Neural crest cell (in vitro differentiated cells): ENCODE measurements around the gene MEGF6. TPM values are rescaled to one million over a fixed set of nuclear protein-coding genes. Genes with fewer than 3 reads are reported as not detected.

Source experiments
- DNase-seq: peaks from one replicate; pipeline ENCODE4 v3.0.0; 2021; ENCODE audit warnings: low read depth, mixed read lengths, low spot score
- H3K27ac Mint-ChIP-seq: one replicate; pipeline ENCODE4 v1.8.0; 2021; ENCODE audit warnings: mild to moderate bottlenecking, mixed read lengths; ENCODE audit not compliant: unreplicated experiment
- H3K27me3 Mint-ChIP-seq: 2 replicates; pipeline ENCODE4 v1.8.0; 2021; ENCODE audit warnings: low read depth, mild to moderate bottlenecking, mixed read lengths
- H3K36me3 Mint-ChIP-seq: 2 replicates; pipeline ENCODE4 v1.8.0; 2021; ENCODE audit warnings: low read depth, mild to moderate bottlenecking, mixed read lengths
- H3K4me1 Mint-ChIP-seq: 2 replicates; pipeline ENCODE4 v1.8.0; 2021; ENCODE audit warnings: mixed read lengths
- H3K4me3 Mint-ChIP-seq: one replicate; pipeline ENCODE4 v1.8.0; 2021; ENCODE audit warnings: mild to moderate bottlenecking, mixed read lengths
- H3K9me3 Mint-ChIP-seq: 2 replicates; pipeline ENCODE4 v1.8.0; 2021; ENCODE audit warnings: mixed read lengths
- CTCF ChIP-seq: fragments of 200-600 bp; sonication (generic); conservative IDR thresholded peaks from 2 replicates; pipeline ENCODE4 v1.5.0; 2021; ENCODE audit warnings: antibody characterized with exemption, mild to moderate bottlenecking
- total RNA-seq: library from RNA; stranded (reverse); gene quantifications from 2 replicates; pipeline ENCODE4 v1.2.1, GENCODE V29; 2021

MEGF6 gene
- total RNA-seq, 1 donor from 2014 or later = 36.7 TPM

- TF ChIP-seq CTCF = no peak
- no peaks in the 10 kb centered on the region for H3K9me3 Mint-ChIP-seq
- peaks cover 7% of the 10 kb centered on the region for H3K4me1 Mint-ChIP-seq
- no peaks in the 10 kb centered on the region for H3K36me3 Mint-ChIP-seq
- no peak overlapping the region for H3K4me3 Mint-ChIP-seq
- no peak for DNase-seq
- H3K27me3 Mint-ChIP-seq = no peaks in the 10 kb centered on the region
- H3K27ac Mint-ChIP-seq = no peak overlapping the region
Measured at GRCh38 chr1:3477241-3477995, 133.9 kb downstream of the MEGF6 start.

GRCh38 chr1:3476666-3477065 is 134.6 kb downstream of the MEGF6 start:
- no peak for TF ChIP-seq CTCF
- H3K27ac Mint-ChIP-seq = no peak overlapping the region
- H3K9me3 Mint-ChIP-seq = no peaks in the 10 kb centered on the region
- peaks cover 12% of the 10 kb centered on the region for H3K4me1 Mint-ChIP-seq
- no peaks in the 10 kb centered on the region for H3K36me3 Mint-ChIP-seq
- no peaks in the 10 kb centered on the region for H3K27me3 Mint-ChIP-seq
- no peak for DNase-seq
- no peak overlapping the region for H3K4me3 Mint-ChIP-seq

- H3K9me3 Mint-ChIP-seq = no peaks in the 10 kb centered on the region
- TF ChIP-seq CTCF = no peak
- H3K36me3 Mint-ChIP-seq = no peaks in the 10 kb centered on the region
- H3K4me1 Mint-ChIP-seq = peaks cover 16% of the 10 kb centered on the region
- no peak overlapping the region for H3K27ac Mint-ChIP-seq
- DNase-seq = no peak
- no peak overlapping the region for H3K4me3 Mint-ChIP-seq
- no peaks in the 10 kb centered on the region for H3K27me3 Mint-ChIP-seq
Measured at GRCh38 chr1:3475839-3476573, 135.3 kb downstream of the MEGF6 start.

GRCh38 chr1:3474421-3474820 is 136.9 kb downstream of the MEGF6 start:
- H3K27me3 Mint-ChIP-seq = no peaks in the 10 kb centered on the region
- no peak overlapping the region for H3K4me3 Mint-ChIP-seq
- H3K27ac Mint-ChIP-seq = no peak overlapping the region
- H3K9me3 Mint-ChIP-seq = no peaks in the 10 kb centered on the region
- no peak for TF ChIP-seq CTCF
- DNase-seq = no peak
- H3K36me3 Mint-ChIP-seq = no peaks in the 10 kb centered on the region
- H3K4me1 Mint-ChIP-seq = peaks cover 26% of the 10 kb centered on the region

- Mint-ChIP-seq H3K27ac (no peak overlapping the region), H3K9me3 (no peaks in the 10 kb centered on the region), H3K4me3 (peak overlapping the region; percentile 59), H3K4me1 (peaks cover 26% of the 10 kb centered on the region), H3K36me3 (no peaks in the 10 kb centered on the region), H3K27me3 (no peaks in the 10 kb centered on the region)
- DNase-seq = no peak
- no peak for TF ChIP-seq CTCF
Measured at GRCh38 chr1:3474016-3474415, 137.3 kb downstream of the MEGF6 start.
